NCI-H2107 (cell line): ENCODE measurements around the gene POLR2C.

ENCODE experiments used
- DNase-seq: peaks from one replicate; lab custom pipeline; 2025; lab: John Stamatoyannopoulos, UW

Gene POLR2C

GRCh38 chr16:57504001-57504400 is 41.5 kb downstream of the POLR2C start:
- no peak for DNase-seq

- no peak for DNase-seq
These were observed 42.0 kb downstream of the POLR2C start for GRCh38 chr16:57504491-57504890.

GRCh38 chr16:57505169-57505568 is 42.7 kb downstream of the POLR2C start:
- no peak for DNase-seq

- DNase-seq, result no peak
These were observed 44.9 kb downstream of the POLR2C start for GRCh38 chr16:57507136-57508034.

DNA sequence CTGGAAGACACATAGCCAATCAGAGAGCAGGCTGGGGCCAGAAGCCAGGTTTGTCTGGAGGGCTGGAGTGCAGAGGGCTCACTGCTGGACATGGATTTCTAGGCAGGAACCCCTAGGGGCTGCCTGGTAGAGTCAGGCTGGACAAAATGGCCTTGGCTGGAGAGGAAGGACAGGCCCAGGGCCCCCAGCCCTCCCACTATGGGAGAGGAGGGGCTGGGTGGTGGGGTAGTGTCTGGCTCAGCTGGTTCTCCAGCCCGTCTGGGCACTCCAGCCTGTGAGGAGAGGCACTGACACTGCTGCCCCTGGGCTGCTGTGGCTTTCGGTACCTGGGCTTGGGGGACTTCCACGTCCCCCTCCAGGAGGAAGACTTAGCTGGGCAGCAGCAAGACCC is 45.6 kb downstream of the POLR2C start:
- no peak for DNase-seq

- DNase-seq, result no peak
These were observed 46.9 kb downstream of the POLR2C start for GRCh38 chr16:57509231-57509923.

DNA sequence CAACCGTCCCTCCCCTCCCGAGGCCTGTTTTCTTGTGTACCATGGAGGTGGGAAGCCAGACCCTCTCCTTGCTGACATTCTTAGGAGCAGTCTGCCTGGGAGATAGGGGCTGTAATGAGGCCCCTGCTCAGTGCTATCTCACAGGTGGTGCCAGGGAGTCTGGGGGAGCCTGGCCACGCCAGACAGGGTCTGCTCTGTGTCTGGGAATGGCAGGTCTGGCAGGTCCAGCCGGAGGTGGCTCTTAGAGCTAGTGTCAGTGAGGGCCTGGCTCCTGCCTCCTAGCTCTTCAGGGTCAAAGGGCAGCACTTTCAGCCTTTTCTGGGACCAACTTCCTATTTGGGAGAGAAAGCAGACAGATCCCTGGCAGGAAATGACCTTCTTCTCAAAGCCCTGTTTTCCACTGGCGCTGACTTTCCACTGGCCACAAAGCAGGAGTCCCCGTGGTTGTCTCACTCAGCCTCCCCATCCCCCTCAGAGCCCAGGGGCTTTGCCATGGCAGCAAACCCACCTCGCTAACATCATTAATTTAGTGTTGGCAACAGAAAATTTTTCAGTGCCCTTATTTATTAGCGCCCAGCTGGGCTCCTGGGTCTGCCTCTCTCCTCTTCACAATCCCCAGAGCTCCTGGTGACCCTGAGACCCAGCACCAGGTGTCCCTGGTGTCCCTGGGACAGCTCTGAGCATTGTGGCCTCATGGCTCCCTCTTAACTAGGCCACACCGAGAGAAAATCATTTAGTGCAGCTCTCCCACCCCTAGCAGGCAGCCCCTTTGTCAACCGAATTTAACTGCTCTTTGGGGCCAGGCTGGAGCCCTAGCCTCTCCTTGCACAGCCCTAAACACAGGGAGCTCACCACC is 47.8 kb downstream of the POLR2C start:
- no peak for DNase-seq

DNA sequence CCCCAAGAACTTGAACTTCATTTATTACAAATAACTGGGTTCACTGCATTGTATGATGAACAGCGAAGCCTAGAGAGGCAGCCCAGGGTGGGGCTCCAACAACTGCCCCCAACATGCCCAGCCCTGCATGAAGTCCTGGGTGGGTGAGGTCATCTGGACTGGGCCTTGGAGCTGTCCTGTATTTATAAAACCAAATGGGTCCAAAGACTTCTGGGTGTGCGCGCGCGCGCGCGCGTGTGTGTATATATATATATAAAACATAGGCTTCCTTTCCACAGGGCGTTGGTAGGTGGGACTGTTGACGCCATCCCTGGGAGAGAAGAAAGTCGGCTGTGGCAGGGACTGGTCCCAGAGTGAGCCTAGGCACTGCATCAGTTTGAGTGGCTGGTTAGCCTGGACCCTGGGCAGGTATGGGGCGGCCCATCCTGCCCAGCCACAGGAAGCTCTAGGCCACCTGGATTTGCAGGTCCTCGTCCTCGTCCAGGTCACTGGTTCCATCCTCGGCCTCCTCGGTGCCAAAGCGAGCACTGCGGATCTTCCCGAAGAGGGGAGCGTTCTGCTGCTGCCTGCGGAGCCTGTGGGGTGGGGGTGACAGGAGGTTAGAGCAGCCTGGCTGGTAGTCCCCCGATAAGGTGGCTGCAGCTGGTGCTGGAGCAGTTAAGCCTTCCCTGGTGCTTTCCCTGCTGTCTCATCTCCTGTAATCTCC is 50.0 kb downstream of the POLR2C start:
- DNase-seq, result no peak

DNA sequence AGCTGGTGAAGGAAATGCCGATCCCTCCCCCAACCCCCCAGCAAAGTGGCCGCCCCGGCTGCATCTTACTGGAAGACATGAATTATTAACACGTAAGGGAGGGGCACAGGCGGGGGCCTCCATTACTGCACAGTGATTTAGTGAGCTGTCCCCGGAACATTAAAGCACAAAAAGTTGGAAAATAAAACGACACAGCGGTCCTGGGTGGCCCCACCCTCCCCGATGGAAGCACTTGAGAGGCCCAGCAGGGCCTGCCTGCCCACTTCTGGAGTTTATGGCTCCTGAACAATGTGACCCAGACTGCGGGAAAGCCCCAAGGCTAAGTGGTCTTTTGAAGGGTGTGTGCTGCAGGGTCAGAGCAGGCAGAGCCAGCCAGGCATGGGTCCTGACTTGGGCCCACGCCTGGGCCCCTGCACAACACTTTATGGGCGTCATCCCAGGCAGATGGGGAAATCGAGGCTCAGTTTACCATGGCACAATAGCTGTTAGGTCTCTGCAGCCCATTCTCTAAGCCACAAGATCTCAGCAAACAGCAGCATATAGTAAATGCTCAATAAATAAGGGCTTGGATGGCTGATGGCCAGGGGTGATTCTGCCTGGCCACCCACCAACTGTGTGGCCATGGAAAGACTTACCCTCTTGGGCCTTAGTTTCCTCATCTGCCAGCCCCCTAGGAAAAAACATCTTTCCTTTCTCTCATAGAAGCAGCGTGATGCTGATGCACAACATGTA is 51.1 kb downstream of the POLR2C start:
- no peak for DNase-seq

- no peak for DNase-seq
These were observed 51.9 kb downstream of the POLR2C start for GRCh38 chr16:57514371-57514770.

GRCh38 chr16:57514791-57515600 is 52.5 kb downstream of the POLR2C start:
- DNase-seq, result no peak

DNA sequence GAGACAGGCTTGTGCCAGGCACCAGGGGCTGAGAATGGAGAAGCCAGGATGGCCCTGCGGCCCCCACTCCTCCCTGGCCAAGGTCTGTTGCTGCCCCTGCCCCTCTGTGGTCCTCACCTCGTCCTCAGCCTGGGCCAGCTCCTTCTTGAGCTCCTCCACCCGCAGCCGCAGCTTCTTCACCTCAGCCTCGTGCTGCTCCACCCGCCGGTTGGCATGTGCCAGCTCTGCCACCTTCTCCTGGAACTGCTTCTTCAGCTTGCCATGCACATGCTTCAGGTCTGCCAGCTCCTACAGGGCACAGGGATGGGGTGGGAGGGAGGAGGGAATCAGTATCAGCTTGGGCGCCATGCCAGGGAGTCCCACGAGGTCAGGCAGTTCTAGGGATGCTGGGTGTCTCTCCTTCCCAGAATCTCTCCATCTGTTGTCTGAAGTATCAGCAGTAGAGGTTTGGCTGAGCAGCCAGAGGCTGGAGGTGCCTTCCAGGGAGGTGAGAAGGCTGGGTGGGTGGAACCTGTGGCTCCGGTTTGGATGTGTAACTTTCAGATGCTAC is 53.8 kb downstream of the POLR2C start:
- no peak for DNase-seq

GRCh38 chr16:57516773-57517172 is 54.3 kb downstream of the POLR2C start:
- no peak for DNase-seq

DNA sequence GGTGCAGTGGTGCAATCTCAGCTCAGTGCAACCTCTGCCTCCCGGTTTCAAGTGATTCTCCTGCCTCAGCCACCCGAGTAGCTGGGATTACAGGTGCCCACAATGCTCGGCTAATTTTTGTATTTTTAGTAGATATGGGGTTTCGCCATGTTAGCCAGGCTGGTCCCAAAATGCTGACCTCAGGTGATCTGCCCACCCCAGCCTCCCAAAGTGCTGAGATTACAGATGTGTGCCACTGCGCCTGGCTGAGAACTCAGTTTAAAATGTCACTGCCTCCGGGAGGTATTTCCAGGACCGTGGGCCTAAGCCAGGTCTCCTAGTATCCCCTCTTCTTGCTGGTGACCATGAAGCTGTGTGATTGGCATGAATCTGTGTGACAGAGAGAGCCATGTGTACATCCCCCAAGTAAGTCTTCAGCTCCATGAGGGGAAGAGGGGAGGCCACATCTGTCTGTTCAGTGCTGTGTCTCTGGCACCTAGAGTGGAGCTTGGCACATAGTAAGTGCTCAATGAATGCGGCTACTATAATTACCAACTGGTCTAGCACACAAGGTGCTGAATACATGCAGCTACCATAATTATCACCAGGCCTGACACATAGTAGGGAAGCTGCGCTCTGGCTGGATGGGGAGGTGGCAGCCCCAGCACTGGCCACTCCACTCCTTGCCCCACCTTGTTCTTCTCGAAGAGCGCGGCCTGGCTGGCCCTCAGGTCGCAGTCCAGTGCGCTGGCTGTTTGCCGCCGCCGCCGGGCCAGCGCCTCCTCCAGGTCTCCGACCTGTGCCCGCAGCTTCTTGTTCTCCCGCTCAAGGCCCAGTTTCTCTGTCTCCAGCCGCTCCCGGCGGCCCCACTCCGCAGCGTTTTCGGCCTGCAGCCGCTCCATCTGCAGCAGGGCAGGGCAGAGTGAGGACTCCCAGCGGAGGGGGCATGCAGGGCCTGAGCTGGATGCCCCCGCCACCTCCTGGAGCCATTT is 55.2 kb downstream of the POLR2C start:
- no peak for DNase-seq

GRCh38 chr16:57518520-57518919 is 56.0 kb downstream of the POLR2C start:
- DNase-seq, result no peak

DNA sequence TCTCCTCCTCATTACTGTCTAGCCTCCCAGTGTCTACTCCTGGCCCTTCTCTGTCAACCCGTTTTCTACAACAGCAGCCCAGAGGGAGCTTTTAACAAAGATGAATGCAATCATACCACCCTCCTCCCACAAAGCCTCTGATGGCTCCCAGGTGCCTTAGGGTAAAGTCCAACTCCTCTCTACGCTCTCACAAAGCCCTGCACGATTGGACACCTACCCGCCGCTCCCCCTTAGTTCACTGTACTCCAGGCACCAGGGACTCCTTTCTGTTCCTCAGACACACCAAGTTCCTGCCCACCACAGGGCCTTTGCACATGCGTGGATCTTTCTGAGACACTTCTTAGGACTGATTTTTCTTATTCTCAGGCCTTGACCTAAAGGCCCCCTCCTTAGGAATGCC is 56.4 kb downstream of the POLR2C start:
- DNase-seq, result no peak

DNA sequence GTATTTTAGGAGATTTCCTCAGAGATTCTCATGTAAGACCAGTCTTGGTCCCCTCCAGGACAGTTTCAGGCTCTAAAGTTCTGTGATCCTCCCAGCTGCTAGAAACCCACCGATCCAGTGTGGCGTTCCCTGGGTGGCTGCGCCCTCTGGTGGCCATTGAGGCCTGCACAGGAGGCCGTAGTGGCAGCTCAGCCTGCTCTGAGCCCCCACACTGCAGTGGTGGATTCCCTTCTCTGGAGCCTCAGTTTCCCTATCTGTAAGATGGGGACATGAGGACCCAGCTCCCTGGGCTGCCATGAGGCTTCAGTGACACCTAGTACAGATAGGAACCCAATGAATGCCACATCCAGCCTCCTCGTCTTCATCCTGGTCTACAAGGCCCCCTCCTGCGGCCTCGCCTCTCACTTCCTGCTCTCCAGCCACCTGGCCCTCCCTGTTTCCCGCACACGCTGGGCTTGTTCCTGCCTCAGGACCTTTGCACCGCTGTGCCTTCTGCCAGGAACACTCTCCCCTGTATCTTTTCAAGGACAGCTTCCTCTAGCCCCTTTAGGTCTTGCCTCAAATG is 57.4 kb downstream of the POLR2C start:
- DNase-seq, result peak; percentile 45
